ENCODE measurements around the gene SIAE. TPM values are rescaled to one million over a fixed set of nuclear protein-coding genes. Genes with fewer than 3 reads are reported as not detected.

Gene SIAE
- total and polyA plus RNA-seq, 2 of the 8 experiments (the other 6 are each of a cell fraction or from before 2014, with no cell fraction given): 2.3 to 3.7 TPM

GRCh38 chr11:124717421-124717785 is 43.9 kb upstream of the SIAE start (continued):
- TF ChIP-seq CHD7 (IDR thresholded peaks at IDR 0.05; ENCODE audit: insufficient replicate concordance, low read length) (no peak), TAF7 (optimal IDR thresholded peaks at IDR 0.05; ENCODE audit: borderline replicate concordance, low read depth, low read length) (no peak), TEAD4 (IDR thresholded peaks at IDR 0.05; ENCODE audit: low read depth, low read length) (no peak), EGR1 (IDR thresholded peaks at IDR 0.05; ENCODE audit: borderline replicate concordance, low read depth, low read length) (no peak), SP1 (IDR thresholded peaks at IDR 0.05; ENCODE audit: low read depth, low read length) (no peak), ASH2L (IDR thresholded peaks at IDR 0.05; ENCODE audit: low read length) (no peak), E2F6 (IDR thresholded peaks at IDR 0.05) (no peak), CEBPB (IDR thresholded peaks at IDR 0.05; ENCODE audit: low read depth, low read length) (no peak), SRF (IDR thresholded peaks at IDR 0.05; ENCODE audit: low read depth, low read length) (no peak), SAP30 (IDR thresholded peaks at IDR 0.05; ENCODE audit: insufficient read depth, insufficient replicate concordance, low read length) (no peak), NANOG (IDR thresholded peaks at IDR 0.05; ENCODE audit: insufficient read depth, low read depth, low read length, poor library complexity, severe bottlenecking) (no peak), FOSL1 (IDR thresholded peaks at IDR 0.05; ENCODE audit: insufficient read depth, low read depth, low read length) (no peak)
